PC-3 (cell line): ENCODE data around the gene EPHB2.

Experiments used
- CTCF ChIP-seq: fragments of 300-600 bp; sonication (generic); conservative IDR thresholded peaks from 2 replicates; pipeline ENCODE4 v1.5.1; 2017; ENCODE audit warnings: antibody characterized with exemption, low read depth, mild to moderate bottlenecking, low read length
- EZH2phosphoT487 ChIP-seq: fragments of 300-600 bp; sonication (generic); IDR thresholded peaks from 2 replicates; pipeline ENCODE4 v1.6.1; 2018; ENCODE audit warnings: mild to moderate bottlenecking, antibody characterized with exemption, low read length, borderline replicate concordance

GRCh38 chr1:22795366-22795714 is 84.7 kb downstream of the EPHB2 start:
- TF ChIP-seq CTCF (no peak), EZH2phosphoT487 (no peak)
